Duodenal mucosa (tissue), 2 donors: ENCODE data around the gene RFX1.

Experiments used
- H3K27ac ChIP-seq: one replicate; pipeline ENCODE4 v1.7.0; 2013; ENCODE audit warnings: low read depth, low read length
- H3K27me3 ChIP-seq, 2 donors: one replicate each; pipeline ENCODE4 v1.7.0; 2013; ENCODE audit warnings: low read length in 2 of 2, control low read depth in 1 of 2; ENCODE audit not compliant: insufficient read depth in 2 of 2, control insufficient read depth in 1 of 2
- H3K36me3 ChIP-seq, 2 donors: one replicate each; pipeline ENCODE4 v1.7.0; 2013; ENCODE audit warnings: low read length in 2 of 2, control low read depth in 1 of 2; ENCODE audit not compliant: insufficient read depth in 2 of 2, control insufficient read depth in 1 of 2
- H3K4me1 ChIP-seq, 2 donors: one replicate each; pipeline ENCODE4 v1.7.0; 2013; ENCODE audit warnings: low read length in 2 of 2, control low read depth in 1 of 2; ENCODE audit not compliant: insufficient read depth in 2 of 2, control insufficient read depth in 1 of 2
- H3K4me3 ChIP-seq, 2 donors: one replicate each; pipeline ENCODE4 v1.7.0; 2013; ENCODE audit warnings: low read length in 2 of 2, low read depth in 1 of 2
- H3K9ac ChIP-seq, 2 donors: one replicate each; pipeline ENCODE4 v1.7.0; 2013; ENCODE audit warnings: low read length in 2 of 2, low read depth in 1 of 2
- H3K9me3 ChIP-seq, 2 donors: one replicate each; pipeline ENCODE4 v1.7.0; 2013; ENCODE audit warnings: low read length in 2 of 2, control low read depth in 1 of 2; ENCODE audit not compliant: control insufficient read depth in 1 of 2

Gene RFX1

DNA sequence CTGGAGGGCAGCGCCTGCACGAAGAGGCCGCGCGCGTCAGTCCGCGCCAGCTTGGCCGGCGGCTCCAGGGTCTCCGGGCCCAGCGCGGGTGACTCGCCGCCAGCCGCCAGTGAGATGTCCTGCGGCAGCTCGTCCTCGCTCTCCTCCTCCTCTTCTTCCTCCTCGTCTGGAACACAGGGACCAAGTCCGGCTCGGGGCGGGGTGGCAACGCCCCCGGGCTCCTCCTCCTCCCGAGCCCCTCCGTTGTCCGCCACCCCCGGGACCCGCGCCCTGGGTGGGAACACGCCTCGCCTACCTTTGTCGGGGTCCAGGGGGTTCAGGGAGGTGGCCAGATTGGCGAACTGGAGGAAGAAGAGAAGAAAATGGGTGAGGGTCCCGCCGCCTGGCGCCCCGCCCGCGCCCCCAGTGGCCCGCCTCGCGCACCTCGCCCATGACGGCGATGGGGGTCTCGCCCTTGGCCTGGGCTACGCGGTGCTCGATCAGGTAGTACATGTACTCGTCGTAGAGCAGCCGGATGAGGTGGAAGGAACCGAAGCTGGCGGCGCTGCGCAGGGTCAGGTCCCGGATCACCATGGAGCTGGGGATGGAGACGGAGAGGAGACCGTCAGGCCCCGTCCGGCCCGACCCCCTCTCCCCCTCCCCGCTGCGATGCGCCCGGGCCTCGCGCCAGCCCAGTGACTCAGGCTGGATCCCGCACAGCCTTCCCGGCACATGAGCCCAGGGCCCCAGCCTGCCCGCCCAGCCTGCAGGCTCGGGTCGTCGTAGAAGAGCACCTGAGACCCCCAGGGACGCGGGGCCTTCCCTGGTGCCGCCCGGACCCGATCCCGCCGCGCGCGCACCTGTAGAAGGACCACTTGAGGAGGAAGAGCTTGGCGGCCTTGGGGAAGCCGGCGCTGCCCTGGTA is 43.2 kb downstream of the RFX1 start:
- no peak overlapping the region for H3K27ac ChIP-seq
- H3K36me3 ChIP-seq, result peaks cover 12 to 51% of the 10 kb centered on the region in 2 donors
- no peak overlapping the region for H3K4me3 ChIP-seq

DNA sequence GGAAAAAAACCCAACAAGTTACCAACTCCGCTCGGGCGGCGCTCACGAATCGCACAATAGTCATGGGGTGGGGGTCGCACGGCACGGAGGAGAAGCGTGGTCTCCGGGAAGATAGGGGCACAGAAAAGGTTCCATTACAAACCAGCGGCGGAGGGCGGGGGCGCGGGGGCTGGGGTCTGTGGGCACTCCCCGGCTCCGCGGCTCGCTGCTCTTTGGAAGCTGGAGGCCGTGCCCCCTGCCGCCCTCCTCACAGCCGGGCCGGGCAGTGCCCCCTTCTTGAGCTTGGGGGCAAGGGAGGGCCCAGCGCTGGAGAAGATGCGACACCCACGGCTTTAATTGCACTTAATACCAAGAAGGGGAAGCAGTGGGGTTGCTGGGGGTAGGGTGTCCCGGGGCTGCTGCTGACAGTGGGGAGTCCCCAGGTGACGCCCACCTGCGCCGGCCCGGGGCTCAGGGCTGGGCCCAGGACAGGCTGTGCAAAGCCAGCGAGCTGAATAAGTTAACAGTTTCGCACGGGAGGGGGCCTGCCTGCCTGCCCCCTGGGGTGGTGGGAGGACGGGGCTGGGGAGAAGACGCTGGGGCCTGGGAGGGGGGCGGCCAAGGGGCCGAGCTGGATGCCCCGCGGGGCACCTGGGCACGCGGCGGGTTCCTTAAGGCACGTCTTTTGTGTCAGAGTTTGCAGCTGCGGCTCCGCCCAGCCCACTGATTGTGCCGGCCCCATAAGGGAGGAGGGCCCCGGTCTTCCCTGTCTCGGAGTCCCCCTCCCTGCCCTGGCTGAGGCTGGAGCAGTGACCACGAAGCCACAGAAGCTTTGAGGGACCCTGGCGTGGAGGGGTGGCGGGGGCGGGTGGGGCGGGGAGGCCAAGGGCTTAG is 44.1 kb downstream of the RFX1 start:
- Histone ChIP-seq H3K9ac (no peak overlapping the region), H3K36me3 (peaks cover 12 to 57% of the 10 kb centered on the region in 2 donors), H3K9me3 (no peaks in the 10 kb centered on the region), H3K27ac (no peak overlapping the region), H3K4me3 (no peak overlapping the region), H3K4me1 (peaks cover 0 to 3% of the 10 kb centered on the region in 2 donors), H3K27me3 (no peaks in the 10 kb centered on the region)

More for the DNA sequence above, 43.2 kb downstream of the RFX1 start:
- H3K27me3 ChIP-seq, result no peaks in the 10 kb centered on the region
- H3K4me1 ChIP-seq, result peaks cover 0 to 3% of the 10 kb centered on the region in 2 donors
- H3K9ac ChIP-seq, result no peak overlapping the region
- H3K9me3 ChIP-seq, result no peaks in the 10 kb centered on the region

DNA sequence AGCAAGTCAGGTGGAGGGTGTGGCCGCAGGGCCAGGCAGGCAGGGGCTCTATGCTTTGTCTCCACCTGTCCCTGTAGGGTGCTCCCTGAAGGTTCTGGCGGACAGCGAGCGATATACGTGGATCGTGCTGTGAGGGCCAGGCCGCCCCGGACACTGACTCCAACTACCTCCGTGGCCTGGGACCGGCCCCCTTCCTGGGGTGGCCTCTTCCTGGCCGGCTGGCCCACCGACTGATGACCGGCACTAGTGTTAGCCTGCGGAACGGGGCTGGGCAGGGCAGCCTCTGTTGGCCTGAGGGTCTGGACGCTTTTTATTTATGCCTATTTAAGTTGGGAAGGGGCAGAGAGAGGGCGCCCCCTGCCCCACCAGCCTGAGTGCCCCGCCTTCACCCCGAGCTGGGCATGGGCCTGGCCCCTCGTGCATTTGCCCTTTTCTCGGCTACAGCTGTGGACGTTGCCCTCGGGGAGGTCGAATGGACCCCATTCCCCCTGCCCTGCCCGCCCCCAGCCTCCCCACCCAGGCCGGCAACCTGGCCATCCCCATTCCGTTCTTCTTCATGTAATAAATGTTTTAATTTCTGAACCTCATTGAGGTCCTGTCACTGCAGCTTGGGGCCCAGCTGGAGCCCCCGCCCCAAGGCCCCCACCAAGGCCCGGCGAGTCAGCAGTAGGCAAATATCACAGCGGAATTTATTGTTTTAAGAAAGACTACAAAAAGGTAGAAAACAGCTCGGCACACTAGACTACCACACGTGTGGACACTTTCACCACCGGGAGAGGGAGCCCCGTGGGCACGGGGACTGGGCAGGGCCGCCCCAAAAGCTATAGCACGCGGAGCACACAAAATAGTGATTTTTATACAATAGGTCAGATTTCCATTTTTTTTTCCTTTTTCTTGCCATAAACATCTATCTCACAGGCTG is 45.0 kb downstream of the RFX1 start:
- no peaks in the 10 kb centered on the region for H3K27me3 ChIP-seq
- H3K9me3 ChIP-seq, result no peaks in the 10 kb centered on the region
- peaks cover 0 to 3% of the 10 kb centered on the region in 2 donors for H3K4me1 ChIP-seq
- H3K9ac ChIP-seq, result no peak overlapping the region
- peaks cover 9 to 57% of the 10 kb centered on the region in 2 donors for H3K36me3 ChIP-seq
- no peak overlapping the region for H3K27ac ChIP-seq
- H3K4me3 ChIP-seq, result no peak overlapping the region

DNA sequence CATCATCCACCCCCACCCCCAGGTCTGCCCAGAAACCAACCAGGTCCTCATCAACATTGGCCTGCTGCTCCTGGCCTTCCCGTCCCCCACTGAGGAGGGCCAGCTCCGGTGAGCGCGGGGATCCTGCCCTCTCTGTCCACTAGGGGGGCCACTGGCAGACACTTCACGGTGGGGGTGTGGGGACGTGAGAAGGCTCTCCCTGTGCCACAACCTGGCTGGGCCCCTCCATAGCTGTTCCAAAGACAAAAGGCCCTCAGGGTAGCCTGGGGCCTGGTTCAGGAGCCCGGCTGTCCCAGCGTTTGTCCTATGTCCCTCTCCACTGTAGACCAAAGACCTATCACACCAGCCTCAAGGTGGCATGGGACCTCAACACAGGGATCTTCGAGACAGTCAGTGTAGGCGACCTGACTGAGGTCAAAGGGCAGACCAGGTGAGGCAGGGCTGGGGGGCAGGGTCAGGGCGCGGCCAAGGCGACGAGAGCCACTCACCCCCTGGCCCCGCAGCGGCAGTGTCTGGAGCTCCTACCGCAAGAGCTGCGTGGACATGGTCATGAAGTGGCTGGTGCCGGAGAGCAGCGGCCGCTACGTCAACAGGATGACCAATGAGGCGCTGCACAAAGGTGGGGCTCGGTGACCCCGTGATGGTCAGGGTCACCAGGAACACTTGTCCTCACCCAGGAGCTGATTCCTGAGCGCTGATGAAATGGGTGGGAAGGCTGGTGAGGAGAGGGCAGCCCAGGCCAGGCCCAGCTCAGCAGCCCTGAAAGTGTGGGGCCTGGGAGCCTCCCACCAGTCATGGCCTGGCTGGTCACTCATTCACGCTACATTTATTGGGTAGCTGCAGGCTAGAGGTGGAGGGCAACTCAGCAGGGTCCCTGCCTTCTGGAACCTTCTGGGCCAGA is 45.9 kb downstream of the RFX1 start:
- no peaks in the 10 kb centered on the region for H3K9me3 ChIP-seq
- H3K4me1 ChIP-seq, result peaks cover 0 to 3% of the 10 kb centered on the region in 2 donors
- no peak overlapping the region for H3K4me3 ChIP-seq
- no peak overlapping the region for H3K27ac ChIP-seq
- H3K27me3 ChIP-seq, result no peaks in the 10 kb centered on the region
- H3K9ac ChIP-seq, result no peak overlapping the region
- H3K36me3 ChIP-seq, result peaks cover 13 to 57% of the 10 kb centered on the region in 2 donors

DNA sequence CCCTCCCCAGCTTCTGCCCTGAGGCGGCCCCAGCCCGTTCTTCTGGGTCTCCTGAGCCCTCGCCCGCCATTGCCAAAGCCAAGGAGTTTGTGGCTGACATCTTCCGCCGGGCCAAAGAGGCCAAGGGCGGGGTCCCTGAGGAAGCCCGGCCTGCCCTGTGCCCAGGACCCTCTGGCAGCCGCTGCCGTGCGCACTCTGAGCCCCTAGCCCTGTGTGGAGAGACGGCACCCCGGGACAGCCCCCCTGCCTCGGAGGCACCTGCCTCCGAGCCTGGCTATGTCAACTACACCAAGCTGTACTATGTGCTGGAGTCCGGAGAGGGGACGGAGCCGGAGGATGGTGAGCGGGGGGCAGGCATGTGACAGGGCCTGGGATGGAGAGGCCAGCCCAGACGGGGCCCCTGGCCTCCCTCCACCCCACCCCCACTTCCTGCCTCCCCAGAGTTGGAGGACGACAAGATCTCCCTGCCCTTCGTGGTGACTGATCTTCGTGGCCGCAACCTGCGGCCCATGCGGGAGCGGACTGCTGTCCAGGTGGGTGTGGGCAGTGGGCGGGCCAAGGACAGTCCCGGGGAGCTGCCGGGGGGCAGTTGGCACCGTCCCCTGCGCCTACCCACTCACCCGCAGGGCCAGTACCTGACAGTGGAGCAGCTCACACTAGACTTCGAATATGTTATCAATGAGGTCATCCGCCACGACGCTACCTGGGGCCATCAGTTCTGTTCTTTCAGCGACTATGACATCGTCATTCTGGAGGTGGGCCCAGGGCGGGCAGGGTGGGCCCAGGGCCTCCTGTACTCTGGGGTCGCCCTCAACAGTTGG is 46.8 kb downstream of the RFX1 start:
- H3K36me3 ChIP-seq, result peaks cover 14 to 56% of the 10 kb centered on the region in 2 donors
- H3K9ac ChIP-seq, result no peak overlapping the region
- H3K27ac ChIP-seq, result no peak overlapping the region
- H3K9me3 ChIP-seq, result no peaks in the 10 kb centered on the region
- H3K4me1 ChIP-seq, result peaks cover 0 to 3% of the 10 kb centered on the region in 2 donors
- no peaks in the 10 kb centered on the region for H3K27me3 ChIP-seq
- H3K4me3 ChIP-seq, result no peak overlapping the region

DNA sequence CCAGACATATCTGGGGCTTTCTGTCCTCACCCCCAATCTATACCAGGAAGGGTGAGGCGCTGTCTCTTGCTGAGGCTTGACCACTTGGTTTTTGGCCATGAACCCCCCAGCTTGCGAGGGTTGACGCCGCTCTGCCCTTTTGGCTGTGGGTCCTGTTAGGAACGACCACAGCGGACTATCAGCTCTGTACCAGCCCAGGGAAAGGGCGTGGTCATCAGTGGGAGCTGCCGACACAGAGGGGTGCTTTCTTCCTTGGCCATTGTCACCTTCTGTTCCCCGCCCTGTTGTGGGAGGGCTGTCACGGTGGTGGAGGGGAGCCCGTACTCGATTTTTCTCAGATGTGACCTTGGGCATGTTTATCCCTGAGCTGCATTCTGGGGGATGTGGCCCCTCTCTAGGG is 48.1 kb downstream of the RFX1 start:
- Histone ChIP-seq H3K4me1 (peaks cover 9 to 13% of the 10 kb centered on the region in 2 donors), H3K36me3 (peaks cover 14 to 58% of the 10 kb centered on the region in 2 donors), H3K27ac (no peak overlapping the region), H3K9ac (no peak overlapping the region), H3K4me3 (no peak overlapping the region), H3K9me3 (no peaks in the 10 kb centered on the region), H3K27me3 (no peaks in the 10 kb centered on the region)

DNA sequence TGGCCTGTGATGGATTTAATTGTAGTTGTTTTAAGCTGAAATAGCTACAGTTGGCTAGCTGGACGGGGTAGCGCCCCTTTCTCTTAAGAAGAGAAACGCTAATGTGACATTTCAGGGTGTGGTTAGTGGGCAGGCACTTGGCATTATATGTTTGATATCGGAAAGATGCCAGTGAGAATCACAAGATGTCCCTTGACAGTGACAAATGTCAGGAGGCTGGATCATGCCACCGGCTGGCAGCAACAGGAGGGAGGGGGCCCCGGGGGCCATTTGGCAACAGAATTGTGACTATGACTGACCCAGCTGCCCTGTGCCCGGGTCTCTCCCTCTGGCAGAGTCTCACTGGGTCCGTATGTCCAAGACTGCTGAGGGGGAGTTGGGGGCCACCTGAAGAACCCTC is 49.1 kb downstream of the RFX1 start:
- H3K27ac ChIP-seq, result no peak overlapping the region
- no peaks in the 10 kb centered on the region for H3K9me3 ChIP-seq
- peaks cover 14 to 58% of the 10 kb centered on the region in 2 donors for H3K36me3 ChIP-seq

DNA sequence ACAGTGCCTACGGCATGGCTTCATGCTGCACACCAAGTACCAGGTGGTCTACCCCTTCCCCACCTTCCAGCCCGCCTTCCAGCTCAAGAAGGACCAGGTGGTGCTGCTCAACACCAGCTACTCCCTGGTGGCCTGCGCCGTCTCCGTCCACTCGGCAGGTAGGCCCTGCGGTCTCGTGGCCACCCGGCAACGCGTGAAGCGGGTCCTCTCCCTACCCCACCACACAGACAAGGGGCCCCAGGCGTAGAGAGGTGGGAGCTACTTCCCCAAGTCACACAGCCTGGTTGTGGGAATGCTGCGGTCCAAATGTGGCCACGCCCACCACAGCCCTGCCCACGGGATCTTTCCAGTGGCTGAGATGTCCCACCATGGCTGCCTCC is 49.8 kb downstream of the RFX1 start:
- Histone ChIP-seq H3K27me3 (no peaks in the 10 kb centered on the region), H3K9me3 (no peaks in the 10 kb centered on the region), H3K36me3 (peaks cover 14 to 58% of the 10 kb centered on the region in 2 donors), H3K9ac (no peak overlapping the region), H3K4me3 (no peak overlapping the region), H3K27ac (no peak overlapping the region), H3K4me1 (peaks cover 10 to 19% of the 10 kb centered on the region in 2 donors)

More for the DNA sequence above, 49.1 kb downstream of the RFX1 start:
- H3K4me3 ChIP-seq, result no peak overlapping the region
- H3K4me1 ChIP-seq, result peaks cover 10 to 15% of the 10 kb centered on the region in 2 donors
- H3K27me3 ChIP-seq, result no peaks in the 10 kb centered on the region
- H3K9ac ChIP-seq, result no peak overlapping the region
